Medulla oblongata (tissue), 1 donor: ENCODE results near the gene SPTBN1.

ENCODE experiments used
- DNase-seq: peaks from one replicate; pipeline ENCODE4 v3.0.0-alpha.2; 2015; ENCODE audit errors: extremely low spot score

The SPTBN1 gene

DNA sequence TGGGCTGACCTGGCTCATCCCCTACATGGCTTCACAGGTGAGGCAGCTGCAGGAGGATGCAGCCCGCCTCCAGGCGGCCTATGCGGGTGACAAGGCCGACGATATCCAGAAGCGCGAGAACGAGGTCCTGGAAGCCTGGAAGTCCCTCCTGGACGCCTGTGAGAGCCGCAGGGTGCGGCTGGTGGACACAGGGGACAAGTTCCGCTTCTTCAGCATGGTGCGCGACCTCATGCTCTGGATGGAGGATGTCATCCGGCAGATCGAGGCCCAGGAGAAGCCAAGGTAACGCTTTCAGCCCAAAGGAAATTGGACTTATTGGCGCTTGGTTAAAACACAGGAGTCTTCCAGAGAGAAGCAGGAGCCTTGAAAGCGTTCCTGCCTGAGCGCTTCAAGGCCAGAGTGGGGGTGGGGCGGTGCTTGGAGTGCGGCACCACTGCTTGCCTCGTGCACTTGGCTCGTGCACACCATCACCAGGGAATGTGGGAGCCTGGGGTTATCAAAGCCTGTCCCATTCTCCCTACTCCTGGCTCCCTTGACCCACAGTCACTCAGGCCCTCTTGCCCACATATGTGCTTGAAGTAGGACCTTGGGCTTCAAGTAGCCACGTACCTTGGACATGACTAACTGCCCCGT, 197.6 kb downstream of the SPTBN1 start:
- DNase-seq: no peak

DNA sequence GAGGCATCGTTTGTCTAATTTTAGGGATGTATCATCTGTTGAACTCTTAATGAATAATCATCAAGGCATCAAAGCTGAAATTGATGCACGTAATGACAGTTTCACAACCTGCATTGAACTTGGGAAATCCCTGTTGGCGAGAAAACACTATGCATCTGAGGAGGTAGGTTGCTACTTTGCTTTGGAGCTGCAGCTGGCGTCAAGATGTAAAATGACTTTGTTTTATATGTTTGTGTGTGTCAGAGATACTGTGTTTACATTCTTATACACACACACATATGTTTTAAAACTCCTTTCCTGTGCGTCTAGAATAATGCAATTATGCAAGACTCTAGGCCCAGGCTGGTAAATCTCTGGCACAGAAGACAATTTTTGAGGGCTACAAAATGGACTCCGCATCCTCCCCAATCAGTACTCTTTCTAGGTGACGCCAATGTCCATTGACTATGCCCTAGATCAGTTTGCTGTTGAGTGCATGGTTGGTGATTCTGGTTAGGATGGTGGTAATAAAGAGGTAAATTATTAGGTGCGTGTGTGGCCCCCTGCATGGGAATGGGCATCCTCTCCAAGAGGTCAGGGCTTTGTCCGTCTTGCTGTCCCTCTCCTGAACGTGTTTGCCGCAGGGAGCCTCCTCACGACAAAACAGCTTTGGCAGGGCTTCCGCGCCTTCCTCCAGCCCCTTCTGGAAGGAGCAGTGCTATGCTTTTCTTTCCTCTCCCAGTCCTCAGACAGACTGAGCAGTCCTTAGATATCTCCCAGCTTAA, 199.1 kb downstream of the SPTBN1 start:
- DNase-seq: no peak

- DNase-seq: no peak
Measured at GRCh38 chr2:54656863-54657262, 200.7 kb downstream of the SPTBN1 start.

- peak; percentile 58 for DNase-seq
Measured at GRCh38 chr2:54657664-54658083, 201.5 kb downstream of the SPTBN1 start.

DNA sequence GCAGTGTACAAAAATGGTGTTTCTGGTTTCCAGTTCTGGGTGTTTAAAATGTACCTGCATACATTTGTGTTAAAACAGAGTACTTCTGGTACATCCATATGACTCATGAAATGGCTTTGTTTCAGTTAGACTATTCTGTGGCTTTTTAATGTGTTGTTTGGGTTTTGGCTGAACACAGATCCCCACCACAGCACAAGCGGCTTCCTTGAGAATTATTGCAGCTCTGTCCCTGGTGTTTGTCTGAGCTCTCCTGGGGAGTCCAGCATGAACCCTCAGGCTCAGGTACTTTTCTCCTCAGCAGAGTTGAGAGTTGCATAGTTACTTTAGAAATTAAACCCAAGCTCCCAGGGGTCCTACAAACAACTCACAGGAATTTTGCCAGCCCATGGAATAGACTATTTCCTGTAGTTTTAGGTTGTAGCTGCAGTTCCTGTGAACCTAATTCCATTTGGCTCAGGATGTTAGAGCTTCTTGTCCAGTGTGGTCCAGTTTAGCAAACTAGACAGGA, 202.5 kb downstream of the SPTBN1 start:
- no peak for DNase-seq

DNA sequence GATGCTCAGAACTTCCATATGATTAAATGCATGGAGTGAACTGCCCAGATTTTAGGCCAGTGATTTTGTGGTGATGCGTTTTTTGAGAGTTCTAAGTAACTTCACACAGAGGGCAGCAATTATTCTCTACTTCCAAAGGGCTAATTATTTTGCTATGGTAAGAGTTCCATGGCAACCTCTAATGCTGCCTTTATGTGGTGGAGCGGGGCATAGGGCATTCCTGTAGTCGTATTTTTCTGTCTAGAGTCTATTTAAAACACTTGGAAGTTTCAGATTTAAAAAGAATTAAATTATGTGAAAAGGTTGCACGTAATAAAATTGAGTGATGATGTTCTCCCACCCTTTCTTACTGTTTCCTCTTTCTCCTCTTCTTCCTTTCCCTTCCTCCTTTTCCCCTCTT, 203.4 kb downstream of the SPTBN1 start:
- no peak for DNase-seq

DNA sequence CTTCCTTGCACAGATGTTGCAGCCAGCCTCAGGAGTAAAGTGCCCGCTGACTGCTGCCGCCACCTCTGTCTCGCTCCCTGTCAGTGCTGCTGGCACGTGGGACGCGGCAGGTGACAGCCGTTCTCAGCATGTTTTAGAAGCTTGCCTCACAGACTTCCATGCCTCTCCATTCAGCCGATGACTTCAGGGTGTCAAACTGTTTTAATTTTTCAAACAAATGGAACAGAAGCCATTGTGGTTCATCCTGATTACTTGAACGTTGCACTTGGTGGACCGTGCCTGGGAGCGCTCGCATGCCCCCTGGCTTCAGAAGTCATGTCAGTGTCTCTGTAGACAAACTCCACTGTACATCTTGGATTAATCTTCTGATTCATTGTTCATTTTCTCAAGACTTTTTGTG, 204.6 kb downstream of the SPTBN1 start:
- DNase-seq: peak; percentile 50

DNA sequence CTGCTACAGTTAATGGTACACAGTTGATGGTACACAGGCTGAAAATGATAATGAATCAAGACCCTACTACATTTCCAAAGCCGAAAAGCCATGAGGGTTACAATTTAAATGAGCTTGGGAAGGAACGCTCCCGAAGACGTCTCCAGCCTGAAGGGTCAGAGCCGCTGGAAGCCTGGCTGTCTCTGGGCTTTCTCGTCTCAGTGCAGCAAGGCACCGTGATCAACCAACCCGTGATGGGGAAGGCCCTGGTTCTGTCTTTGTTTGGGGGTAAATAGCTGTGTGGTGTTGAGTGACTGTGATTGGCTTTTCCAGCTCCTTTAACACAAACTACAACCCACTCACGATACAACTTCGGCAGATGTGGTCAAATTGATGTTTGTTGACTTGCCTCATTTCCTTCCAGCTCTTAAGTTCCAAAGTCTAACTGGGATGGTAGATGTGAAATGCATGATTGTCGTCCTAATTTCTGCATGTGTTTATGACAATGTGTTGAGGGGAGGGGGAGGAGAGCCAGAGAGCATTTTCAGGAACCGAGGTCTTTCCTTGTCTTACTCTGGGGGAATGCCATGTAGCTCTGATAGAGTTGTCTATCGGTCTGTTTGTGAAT, 207.4 kb downstream of the SPTBN1 start:
- DNase-seq: no peak

DNA sequence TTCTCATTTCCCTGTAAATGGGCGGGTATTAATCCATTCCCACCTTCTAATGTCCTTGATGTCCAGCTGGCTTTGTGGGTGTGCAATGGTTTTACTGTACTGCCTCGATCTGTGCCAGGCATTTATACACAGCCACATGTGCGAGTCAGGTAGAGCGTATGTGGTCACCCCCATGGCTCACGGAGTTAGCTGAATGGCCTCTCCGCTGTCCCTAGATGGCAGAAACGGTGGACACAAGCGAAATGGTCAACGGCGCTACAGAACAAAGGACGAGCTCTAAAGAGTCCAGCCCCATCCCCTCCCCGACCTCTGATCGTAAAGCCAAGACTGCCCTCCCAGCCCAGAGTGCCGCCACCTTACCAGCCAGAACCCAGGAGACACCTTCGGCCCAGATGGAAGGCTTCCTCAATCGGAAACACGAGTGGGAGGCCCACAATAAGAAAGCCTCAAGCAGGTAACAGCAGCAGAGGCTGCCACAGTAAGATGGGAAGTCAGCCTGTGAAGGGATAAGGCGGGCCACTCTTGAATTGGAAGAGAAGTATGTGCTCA, 208.2 kb downstream of the SPTBN1 start:
- no peak for DNase-seq

DNA sequence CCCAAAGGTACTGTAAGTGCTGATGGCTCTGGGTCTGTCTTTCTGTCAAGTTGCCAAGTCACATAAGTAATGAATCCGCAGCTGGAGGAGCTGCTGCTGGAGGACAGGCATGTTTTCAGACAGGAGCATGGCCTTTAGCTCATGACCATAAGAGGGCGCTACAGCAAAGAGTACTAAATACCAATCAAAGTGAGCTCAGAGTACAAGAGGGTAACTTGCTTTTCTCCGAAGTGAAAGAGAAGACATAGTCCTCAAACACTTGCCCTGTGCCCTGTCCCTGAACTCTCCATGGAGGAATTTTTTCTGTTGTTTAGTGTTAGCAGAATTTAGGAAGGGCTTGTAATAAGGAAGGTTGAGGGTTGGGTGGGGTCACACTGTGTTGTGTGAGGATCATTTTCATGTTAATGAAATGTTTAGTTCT, 209.3 kb downstream of the SPTBN1 start:
- DNase-seq: peak; percentile 47

- DNase-seq: peak; percentile 48
Measured at GRCh38 chr2:54666131-54666633, 210.1 kb downstream of the SPTBN1 start.

GRCh38 chr2:54666634-54667265, 210.6 kb downstream of the SPTBN1 start:
- DNase-seq: peak; percentile 83

- DNase-seq: no peak
Measured at GRCh38 chr2:54667266-54667639, 211.1 kb downstream of the SPTBN1 start.

DNA sequence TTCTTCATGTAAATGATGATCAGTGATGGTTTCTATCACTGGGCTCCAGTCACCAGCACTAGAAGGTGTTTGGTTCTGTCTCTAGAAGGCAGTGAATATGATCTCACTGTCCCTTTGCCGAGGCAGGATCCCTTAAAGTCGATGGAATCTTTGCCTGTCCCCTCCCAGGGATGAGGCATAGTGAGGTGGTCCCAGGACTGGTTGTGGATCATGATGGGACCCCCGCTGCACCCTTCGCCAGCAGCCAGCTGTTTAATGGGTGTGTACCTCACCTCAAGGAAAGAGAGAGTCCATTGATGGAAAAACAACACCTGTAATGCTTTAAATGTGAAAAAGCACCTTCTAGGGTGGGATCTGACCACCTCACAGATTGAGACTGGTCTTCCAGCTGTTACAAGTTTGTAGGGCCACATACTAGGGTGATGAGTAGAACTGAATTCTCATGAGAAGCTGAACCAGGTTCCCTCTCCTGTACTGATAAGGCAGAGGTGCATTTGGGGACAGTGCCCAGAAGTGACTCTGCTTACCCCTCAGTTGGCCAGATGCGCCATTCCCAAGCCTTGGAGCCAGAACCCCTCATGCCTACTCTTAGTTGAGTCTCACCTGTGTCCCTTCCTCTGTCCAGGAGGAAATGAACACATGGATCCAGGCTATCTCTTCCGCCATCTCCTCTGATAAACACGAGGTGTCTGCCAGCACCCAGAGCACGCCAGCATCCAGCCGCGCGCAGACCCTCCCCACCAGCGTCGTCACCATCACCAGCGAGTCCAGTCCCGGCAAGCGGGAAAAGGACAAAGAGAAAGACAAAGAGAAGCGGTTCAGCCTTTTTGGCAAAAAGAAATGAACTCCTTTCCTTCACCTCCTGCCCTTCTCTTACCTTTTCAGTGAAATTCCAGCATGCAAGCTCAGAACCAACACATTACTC, 211.9 kb downstream of the SPTBN1 start:
- no peak for DNase-seq

DNA sequence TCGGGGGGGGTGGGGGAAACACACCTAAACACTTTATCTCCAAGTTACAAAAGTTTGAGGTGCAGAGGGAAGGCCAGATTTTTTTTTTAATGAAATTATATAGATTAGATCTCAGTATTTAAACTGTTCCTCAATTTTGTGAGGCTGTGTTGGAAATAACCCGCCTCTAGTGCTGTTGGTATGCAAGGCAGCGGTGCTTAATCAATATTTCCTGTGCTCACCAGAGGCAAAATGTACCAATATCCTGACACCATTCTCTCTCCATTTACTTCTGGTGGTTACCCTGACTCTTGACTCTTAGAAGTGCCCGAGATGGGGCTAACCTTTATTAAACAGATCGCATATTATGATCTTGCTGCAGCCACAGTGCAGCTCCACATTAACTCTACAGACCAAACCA, 212.6 kb downstream of the SPTBN1 start:
- DNase-seq: no peak

GRCh38 chr2:54669677-54670484, 213.8 kb downstream of the SPTBN1 start:
- peak; percentile 83 for DNase-seq

DNA sequence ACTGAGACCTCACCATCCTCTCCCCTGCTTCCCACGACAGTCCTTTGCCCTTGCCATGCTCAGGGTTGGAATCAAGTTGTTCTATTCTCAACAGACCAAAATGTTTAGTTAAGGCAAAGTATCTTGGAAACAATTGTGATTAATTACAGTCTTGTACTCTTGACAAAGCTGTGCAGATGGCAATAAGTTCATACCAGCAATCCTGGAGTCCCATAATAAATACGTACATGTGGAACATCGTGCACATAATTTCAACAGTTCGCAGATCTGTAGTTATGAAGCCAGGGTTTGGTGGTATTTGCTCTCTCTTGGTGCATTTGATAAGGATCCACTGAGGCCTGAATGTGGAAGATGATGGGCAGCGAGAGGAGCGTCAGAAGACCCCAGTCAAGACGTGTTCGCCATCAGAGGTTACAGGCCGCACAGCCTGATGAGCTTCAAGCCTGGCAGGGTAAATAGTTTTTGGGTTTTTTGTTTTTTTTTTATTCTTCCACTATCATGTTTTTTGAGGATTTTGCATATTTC, 214.4 kb downstream of the SPTBN1 start:
- no peak for DNase-seq

DNA sequence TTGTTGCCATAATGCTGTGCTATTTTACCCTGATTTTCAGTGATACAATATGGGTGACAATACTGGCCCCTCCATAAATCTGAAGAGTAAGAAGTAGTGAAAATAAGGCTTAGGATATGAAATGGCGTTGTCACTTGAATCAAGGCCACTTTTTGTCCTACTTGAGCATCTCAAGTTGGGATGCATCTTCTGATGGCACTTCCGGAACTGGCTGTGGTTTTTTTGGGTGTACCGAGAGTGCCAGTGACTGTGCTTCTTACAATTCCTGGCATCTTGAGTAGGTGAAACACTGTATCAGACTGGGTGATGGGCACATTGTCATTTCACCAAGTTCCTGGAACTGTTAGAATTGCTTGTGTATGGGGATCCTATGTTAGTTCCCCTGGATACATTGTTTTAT, 214.9 kb downstream of the SPTBN1 start:
- no peak for DNase-seq

- DNase-seq: no peak
Measured at GRCh38 chr2:54671875-54672589, 215.9 kb downstream of the SPTBN1 start.
